IMR-90 (cell line): ENCODE data around the gene CDR2L. TPM values are rescaled to one million over a fixed set of nuclear protein-coding genes. Genes with fewer than 3 reads are reported as not detected.

Experiments
- ATAC-seq: fragments of 200-7000 bp; cut with Tn5 transposase; 2 replicates; pipeline ENCODE4 v1.9.1; 2020; ENCODE audit warnings: low read depth, mild to moderate bottlenecking, moderate library complexity
- BruUV-seq: library from RNA; stranded (reverse); fragments of 400-500 nt; replicated peaks from 2 replicates; lab custom pipeline; 2021; lab: Mats Ljungman, UMichigan
- CTCF ChIA-PET: fragments of 300-600 bp; formaldehyde crosslinking; extraction: SDS; loops from one replicate; lab custom pipeline; 2021; ENCODE audit warnings: antibody characterized with exemption; lab: Yijun Ruan, JAX
- POLR2A ChIA-PET: fragments of 300-600 bp; sonication (Branson Sonifier 250); formaldehyde crosslinking; loops from one replicate; lab custom pipeline; 2022; ENCODE audit warnings: antibody characterized with exemption; ENCODE audit not compliant: unreplicated experiment; lab: Charles Lee
- DNase-seq: peaks from one replicate; pipeline ENCODE4 v3.0.0; 2013
- H2AFZ ChIP-seq: replicated peaks from 2 replicates; pipeline ENCODE3; 2013; ENCODE audit warnings: low read length, mild to moderate bottlenecking; ENCODE audit not compliant: poor library complexity
- H2AK5ac ChIP-seq: 2 replicates; pipeline ENCODE4 v1.6.1; 2013; ENCODE audit warnings: low read depth, low read length, inconsistent platforms
- H2AK9ac ChIP-seq: replicated peaks from 2 replicates; pipeline ENCODE3; 2013; ENCODE audit warnings: mild to moderate bottlenecking, low read depth, low read length, moderate library complexity; ENCODE audit not compliant: poor library complexity
- H2BK120ac ChIP-seq: 2 replicates; pipeline ENCODE4 v1.6.1; 2013; ENCODE audit warnings: low read depth, low read length, inconsistent platforms
- H2BK15ac ChIP-seq: 3 replicates; pipeline ENCODE4 v1.6.1; 2013; ENCODE audit warnings: low read depth, low read length, inconsistent platforms
- H2BK20ac ChIP-seq: 2 replicates; pipeline ENCODE4 v1.6.1; 2013; ENCODE audit warnings: low read depth, mild to moderate bottlenecking, inconsistent platforms, low read length, moderate library complexity
- H2BK5ac ChIP-seq: 2 replicates; pipeline ENCODE4 v1.6.1; 2013; ENCODE audit warnings: mild to moderate bottlenecking, low read depth, low read length, inconsistent platforms; ENCODE audit not compliant: poor library complexity, severe bottlenecking
- H3K14ac ChIP-seq: replicated peaks from 2 replicates; pipeline ENCODE4 v1.6.1; 2013; ENCODE audit warnings: low read depth, low read length, inconsistent platforms
- H3K18ac ChIP-seq: 2 replicates; pipeline ENCODE4 v1.6.1; 2013; ENCODE audit warnings: low read depth, low read length, control low read depth
- H3K23ac ChIP-seq: 2 replicates; pipeline ENCODE4 v1.6.1; 2013; ENCODE audit warnings: low read depth, low read length, inconsistent platforms
- H3K27ac ChIP-seq: 2 replicates; pipeline ENCODE4 v1.5.1; 2013; ENCODE audit warnings: mild to moderate bottlenecking, control low read depth, low read length; ENCODE audit not compliant: insufficient read depth
- H3K27me3 ChIP-seq: 2 replicates; pipeline ENCODE4 v1.6.1; 2013; ENCODE audit warnings: low read length; ENCODE audit not compliant: control insufficient read depth, insufficient read depth
- H3K36me3 ChIP-seq: 2 replicates; pipeline ENCODE4 v1.6.1; 2013; ENCODE audit warnings: low read length, mixed read lengths; ENCODE audit not compliant: control insufficient read depth, insufficient read depth
- H3K4ac ChIP-seq: 2 replicates; pipeline ENCODE4 v1.6.1; 2013; ENCODE audit warnings: low read depth, low read length, inconsistent platforms
- H3K4me1 ChIP-seq: 2 replicates; pipeline ENCODE4 v1.6.1; 2013; ENCODE audit warnings: low read length, mixed read lengths; ENCODE audit not compliant: control insufficient read depth, insufficient read depth
- H3K4me2 ChIP-seq: 2 replicates; pipeline ENCODE4 v1.6.1; 2013; ENCODE audit warnings: low read depth, mild to moderate bottlenecking, control low read depth, low read length, moderate library complexity
- H3K4me3 ChIP-seq: 2 replicates; pipeline ENCODE4 v1.5.1; 2013; ENCODE audit warnings: low read depth, mild to moderate bottlenecking, control low read depth, low read length, moderate library complexity; ENCODE audit not compliant: insufficient read depth
- H3K56ac ChIP-seq: 2 replicates; pipeline ENCODE4 v1.6.1; 2013; ENCODE audit warnings: low read length, inconsistent platforms; ENCODE audit not compliant: insufficient read depth; ENCODE audit errors: extremely low read depth
- H3K79me1 ChIP-seq, 2 experiments: 2 replicates each; pipeline ENCODE4 v1.6.1; 2013; ENCODE audit warnings: low read length in 2 of 2, inconsistent platforms in 1 of 2, low read depth in 1 of 2
- H3K9ac ChIP-seq: 2 replicates; pipeline ENCODE4 v1.6.1; 2013; ENCODE audit warnings: low read depth, low read length, control low read depth
- H3K9me1 ChIP-seq: 2 replicates; pipeline ENCODE4 v1.6.1; 2013; ENCODE audit warnings: low read length, inconsistent platforms; ENCODE audit not compliant: insufficient read depth
- H3K9me3 ChIP-seq: 2 replicates; pipeline ENCODE4 v1.6.1; 2013; ENCODE audit warnings: low read length; ENCODE audit not compliant: control insufficient read depth, insufficient read depth
- H4K20me1 ChIP-seq: 2 replicates; pipeline ENCODE4 v1.6.1; 2013; ENCODE audit warnings: low read length, inconsistent platforms; ENCODE audit not compliant: insufficient read depth
- H4K5ac ChIP-seq: 2 replicates; pipeline ENCODE4 v1.6.1; 2013; ENCODE audit warnings: mild to moderate bottlenecking, low read depth, low read length, control low read depth
- H4K8ac ChIP-seq, 2 experiments: 2 replicates each; pipeline ENCODE4 v1.6.1; 2013; ENCODE audit warnings: low read depth in 2 of 2, low read length in 2 of 2, control low read depth in 1 of 2, inconsistent platforms in 1 of 2
- H4K91ac ChIP-seq: 2 replicates; pipeline ENCODE4 v1.6.1; 2013; ENCODE audit warnings: low read depth, low read length, inconsistent platforms; ENCODE audit not compliant: insufficient read depth
- BHLHE40 ChIP-seq: fragments of 150-350 bp; IDR thresholded peaks from 2 replicates; pipeline ENCODE4 v1.6.1; 2016; ENCODE audit warnings: mild to moderate bottlenecking, low read depth, low read length
- CEBPB ChIP-seq: IDR thresholded peaks from 2 replicates; pipeline ENCODE4 v1.6.1; 2012; ENCODE audit warnings: low read depth, low read length, improper control_type of control experiment
- FOS ChIP-seq: fragments of 150-350 bp; IDR thresholded peaks from 2 replicates; pipeline ENCODE4 v1.6.1; 2016; ENCODE audit warnings: low read depth, low read length
- MAFK ChIP-seq: IDR thresholded peaks from 2 replicates; pipeline ENCODE4 v1.6.1; 2012; ENCODE audit warnings: low read depth, low read length, improper control_type of control experiment
- MXI1 ChIP-seq: IDR thresholded peaks from 2 replicates; pipeline ENCODE4 v1.6.1; 2012; ENCODE audit warnings: low read depth, mild to moderate bottlenecking, low read length, moderate library complexity, borderline replicate concordance
- RCOR1 ChIP-seq: IDR thresholded peaks from 2 replicates; pipeline ENCODE4 v1.6.1; 2012; ENCODE audit warnings: mild to moderate bottlenecking, low read length, improper control_type of control experiment; ENCODE audit not compliant: insufficient replicate concordance
- SMC3 ChIP-seq: fragments of 150-350 bp; IDR thresholded peaks from 2 replicates; pipeline ENCODE4 v1.6.1; 2016; ENCODE audit warnings: low read depth, mild to moderate bottlenecking, antibody characterized with exemption, low read length, moderate library complexity
- WGBS, 2 experiments: methylation state at CpG; one replicate each; pipeline versions ENCODE4 v1.1.5 to v1.1.7; 2013; ENCODE audit warnings: missing lambda C conversion rate in 2 of 2; ENCODE audit not compliant: insufficient read length in 1 of 2; ENCODE audit errors: extremely low coverage in 2 of 2; 5-methylcytosine and 5-hydroxymethylcytosine counted together
- dilution Hi-C: fragments of 300-500 bp; cut with HindIII; formaldehyde crosslinking; loops from one replicate; pipeline ENCODE4 v1.14.3; 2018; ENCODE audit warnings: low sequenced_read_pairs; ENCODE audit not compliant: unreplicated experiment
- in situ Hi-C: fragments of 300-500 bp; cut with MboI; formaldehyde crosslinking; loops from 3 replicates; pipeline ENCODE4 v1.14.3; 2019; ENCODE audit warnings: low sequenced_read_pairs, inconsistent platforms, mixed read lengths
- intact Hi-C: fragments of 100-400 bp; cut with micrococcal nuclease; formaldehyde crosslinking; loops from 2 replicates; pipeline ENCODE4 v1.10.0; 2022
- polyA plus RNA-seq, 3 experiments: library from polyadenylated mRNA; depleted of rRNA; stranded (reverse); fragments of >200 nt; gene quantifications; 2 replicates each; pipeline ENCODE4 v1.2.3, GENCODE V29; 2012; ENCODE audit warnings: low replicate concordance in 1 of 3
- total RNA-seq: library from RNA; depleted of rRNA; stranded (reverse); fragments of >200 nt; gene quantifications from 2 replicates; pipeline ENCODE4 v1.2.3, GENCODE V29; 2012
- TF ChIP-seq, protein P1 (sequence below): fragments of 150-350 bp; IDR thresholded peaks from 2 replicates; pipeline ENCODE4 v1.6.1; 2016; ENCODE audit warnings: low read depth, mild to moderate bottlenecking, low read length, moderate library complexity, borderline replicate concordance
- TF ChIP-seq, protein P2 (sequence below): conservative IDR thresholded peaks from 2 replicates; pipeline ENCODE4 v1.5.1; 2012; ENCODE audit warnings: mild to moderate bottlenecking, low read depth, low read length, improper control_type of control experiment

The CDR2L gene
- total and polyA plus RNA-seq, 2 of the 4 experiments (the other 2 are of a cell fraction): 5.7 to 18.9 TPM

DNA sequence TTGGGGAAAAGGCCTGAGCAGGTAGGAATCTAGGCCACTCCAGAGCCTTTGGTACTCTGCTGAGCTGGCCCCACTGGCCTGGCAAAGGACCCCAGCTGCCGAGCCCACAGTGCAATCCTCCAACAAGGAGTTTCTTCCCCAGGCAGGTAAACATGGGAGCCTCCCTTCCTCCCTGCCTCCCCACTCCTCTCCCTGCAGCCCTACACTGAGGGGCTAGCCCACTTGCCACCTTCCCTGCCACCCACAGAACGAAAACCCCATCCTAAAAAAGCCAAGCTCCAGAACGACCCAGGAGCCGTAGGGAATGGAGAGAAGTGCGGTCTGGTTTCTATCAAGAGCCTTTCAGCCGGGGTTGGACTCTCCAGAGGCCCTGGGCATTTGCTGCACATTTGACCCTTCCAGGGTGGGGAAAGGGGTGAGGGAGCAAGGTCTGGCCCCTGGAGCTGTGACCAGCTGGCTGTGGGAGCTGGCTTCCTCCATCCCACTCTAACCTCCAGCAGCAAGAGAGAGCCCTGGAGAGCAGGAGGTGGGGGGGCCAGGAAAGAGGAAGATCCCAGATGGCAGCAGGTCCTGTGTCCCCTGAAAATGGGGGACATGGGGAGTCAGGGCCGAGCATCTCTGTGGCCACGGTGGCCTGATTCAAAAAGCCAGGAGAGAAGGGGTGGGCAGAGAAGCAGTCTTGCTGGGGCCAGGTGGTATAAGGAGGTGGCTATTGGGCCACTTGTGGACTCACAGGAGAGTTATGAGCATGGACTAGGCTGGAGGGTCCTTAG is 16.2 kb upstream of the CDR2L start:
- Histone ChIP-seq H4K5ac (no peak overlapping the region), H3K27ac (no peak overlapping the region), H4K91ac (no peak overlapping the region), H2BK120ac (no peak overlapping the region), H3K23ac (no peak overlapping the region), H3K9me1 (no peaks in the 10 kb centered on the region), H3K4ac (no peak overlapping the region), H3K9me3 (no peaks in the 10 kb centered on the region), H3K18ac (no peak overlapping the region), H4K20me1 (no peaks in the 10 kb centered on the region), H3K27me3 (peaks cover 47% of the 10 kb centered on the region), H3K4me3 (no peak overlapping the region), H3K79me1 (no peaks in the 10 kb centered on the region), H4K8ac (no peak overlapping the region), H3K9ac (no peak overlapping the region), H2AK5ac (no peak overlapping the region), H3K14ac (no peak overlapping the region), H2AFZ (peak overlapping the region; percentile 8), H3K4me2 (no peak overlapping the region), H2AK9ac (no peak overlapping the region), H2BK15ac (no peak overlapping the region), H2BK5ac (no peak overlapping the region), H3K4me1 (0 out of 2 replicates have a peak, but pooled peaks cover 2% of the 10 kb centered on the region), H2BK20ac (no peak overlapping the region), H3K56ac (no peak overlapping the region), H3K36me3 (no peaks in the 10 kb centered on the region)
- BruUV-seq: no TSS peak
- 90% methylated on average over 2 of the region's 8 CpGs; no CpG with 5 or more reads in 1 of the 2 experiments for WGBS, 2 experiments
- TF ChIP-seq, protein P1, sequence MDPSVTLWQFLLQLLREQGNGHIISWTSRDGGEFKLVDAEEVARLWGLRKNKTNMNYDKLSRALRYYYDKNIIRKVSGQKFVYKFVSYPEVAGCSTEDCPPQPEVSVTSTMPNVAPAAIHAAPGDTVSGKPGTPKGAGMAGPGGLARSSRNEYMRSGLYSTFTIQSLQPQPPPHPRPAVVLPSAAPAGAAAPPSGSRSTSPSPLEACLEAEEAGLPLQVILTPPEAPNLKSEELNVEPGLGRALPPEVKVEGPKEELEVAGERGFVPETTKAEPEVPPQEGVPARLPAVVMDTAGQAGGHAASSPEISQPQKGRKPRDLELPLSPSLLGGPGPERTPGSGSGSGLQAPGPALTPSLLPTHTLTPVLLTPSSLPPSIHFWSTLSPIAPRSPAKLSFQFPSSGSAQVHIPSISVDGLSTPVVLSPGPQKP: no peak
- TF ChIP-seq FOS (no peak), SMC3 (no peak), CEBPB (no peak), BHLHE40 (no peak), RCOR1 (no peak), MXI1 (no peak), MAFK (no peak)
- TF ChIP-seq, protein P2, sequence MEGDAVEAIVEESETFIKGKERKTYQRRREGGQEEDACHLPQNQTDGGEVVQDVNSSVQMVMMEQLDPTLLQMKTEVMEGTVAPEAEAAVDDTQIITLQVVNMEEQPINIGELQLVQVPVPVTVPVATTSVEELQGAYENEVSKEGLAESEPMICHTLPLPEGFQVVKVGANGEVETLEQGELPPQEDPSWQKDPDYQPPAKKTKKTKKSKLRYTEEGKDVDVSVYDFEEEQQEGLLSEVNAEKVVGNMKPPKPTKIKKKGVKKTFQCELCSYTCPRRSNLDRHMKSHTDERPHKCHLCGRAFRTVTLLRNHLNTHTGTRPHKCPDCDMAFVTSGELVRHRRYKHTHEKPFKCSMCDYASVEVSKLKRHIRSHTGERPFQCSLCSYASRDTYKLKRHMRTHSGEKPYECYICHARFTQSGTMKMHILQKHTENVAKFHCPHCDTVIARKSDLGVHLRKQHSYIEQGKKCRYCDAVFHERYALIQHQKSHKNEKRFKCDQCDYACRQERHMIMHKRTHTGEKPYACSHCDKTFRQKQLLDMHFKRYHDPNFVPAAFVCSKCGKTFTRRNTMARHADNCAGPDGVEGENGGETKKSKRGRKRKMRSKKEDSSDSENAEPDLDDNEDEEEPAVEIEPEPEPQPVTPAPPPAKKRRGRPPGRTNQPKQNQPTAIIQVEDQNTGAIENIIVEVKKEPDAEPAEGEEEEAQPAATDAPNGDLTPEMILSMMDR: no peak
- ATAC-seq (no peak), DNase-seq (no peak)
- dilution Hi-C loops: no loop called here
- ChIA-PET POLR2A (no interaction called here), CTCF (interaction anchor here (0.8 kb wide), 1 partner anchor 9 kb away, joined by 3 read pairs; no protein-coding TSS in a partner anchor)
- in situ Hi-C loops: no loop called here
- intact Hi-C loops: no loop called here
